ENCODE data around the gene IQCC. TPM values are rescaled to one million over a fixed set of nuclear protein-coding genes. Genes with fewer than 3 reads are reported as not detected.
A peak's percentile ranks its signal among the peaks of the same experiment; 100 is the strongest.

IQCC gene
- total RNA-seq, 2 experiments from 2014 or later: 4.2 to 4.4 TPM

GRCh38 chr1:32197837-32198236, 7.6 kb upstream of the IQCC start:
- Mint-ChIP-seq H3K9me3 (no peaks in the 10 kb centered on the region), H3K4me1 (ENCODE audit: low read depth) (peaks cover 79% of the 10 kb centered on the region), H3K36me3 (ENCODE audit: low read depth) (peaks cover 42% of the 10 kb centered on the region), H3K27me3 (no peaks in the 10 kb centered on the region), H3K4me3 (no peak overlapping the region), H3K27ac (no peak overlapping the region)
- ChIA-PET CTCF (interaction anchor here (2.6 kb wide), 1 partner anchor 18 kb away, joined by 12 read pairs; no protein-coding TSS in a partner anchor), POLR2A (interaction anchor here (0.6 to 11.9 kb wide), 12 partner anchors 9 to 462 kb away, joined by 3 to 141 read pairs (median 4); partner anchors contain the start of genes IQCC, LCK and TXLNA)
- DNase-seq (no peak), ATAC-seq (no peak)
- no peak for TF ChIP-seq CTCF (IDR thresholded peaks at IDR 0.05)
- intact Hi-C loops (cut with micrococcal nuclease): no loop called here

- H3K27ac Mint-ChIP-seq: peak overlapping the region; percentile 44
- H3K4me1 Mint-ChIP-seq (ENCODE audit: low read depth): peaks cover 73% of the 10 kb centered on the region
- no peaks in the 10 kb centered on the region for H3K9me3 Mint-ChIP-seq
- ATAC-seq (no peak), DNase-seq (no peak)
- peaks cover 36% of the 10 kb centered on the region for H3K36me3 Mint-ChIP-seq (ENCODE audit: low read depth)
- intact Hi-C loops (cut with micrococcal nuclease): no loop called here
- H3K27me3 Mint-ChIP-seq: no peaks in the 10 kb centered on the region
- TF ChIP-seq CTCF (IDR thresholded peaks at IDR 0.05): no peak
- H3K4me3 Mint-ChIP-seq: no peak overlapping the region
- ChIA-PET CTCF (interaction anchor here (2.6 kb wide), 1 partner anchor 17 kb away, joined by 12 read pairs; no protein-coding TSS in a partner anchor), POLR2A (interaction anchor here (0.8 to 11.9 kb wide), 8 partner anchors 8 to 163 kb away, joined by 3 to 141 read pairs (median 7); partner anchors contain the start of genes IQCC, LCK and TXLNA)
These were observed 7.0 kb upstream of the IQCC start for GRCh38 chr1:32198237-32199042.

GRCh38 chr1:32199043-32199716, 6.3 kb upstream of the IQCC start:
- Mint-ChIP-seq H3K27ac (peak overlapping the region; percentile 44), H3K4me1 (ENCODE audit: low read depth) (peaks cover 68% of the 10 kb centered on the region), H3K27me3 (no peaks in the 10 kb centered on the region), H3K4me3 (peak overlapping the region; percentile 18), H3K36me3 (ENCODE audit: low read depth) (peaks cover 30% of the 10 kb centered on the region), H3K9me3 (no peaks in the 10 kb centered on the region)
- no peak for TF ChIP-seq CTCF (IDR thresholded peaks at IDR 0.05)
- CTCF ChIA-PET: interaction anchor here (1.9 kb wide), 1 partner anchor 49 kb away, joined by 7 read pairs; the partner anchor contains the start of gene FAM167B
- no peak for DNase-seq
- intact Hi-C loops (cut with micrococcal nuclease): no loop called here
- POLR2A ChIA-PET: interaction anchor here (1.0 to 11.9 kb wide), 6 partner anchors 7 to 137 kb away, joined by 4 to 141 read pairs (median 16); partner anchors contain the start of genes IQCC, MARCKSL1 and TXLNA
- ATAC-seq: no peak

GRCh38 chr1:32199717-32200072, 5.8 kb upstream of the IQCC start:
- ChIA-PET CTCF (interaction anchor here (1.5 to 2.0 kb wide), 3 partner anchors 48 to 410 kb away, joined by 4 to 7 read pairs (median 6); partner anchors contain the start of gene FAM167B), POLR2A (interaction anchor here (0.6 to 11.9 kb wide), 8 partner anchors 7 to 136 kb away, joined by 3 to 141 read pairs (median 6); partner anchors contain the start of genes HDAC1, IQCC, LCK and MARCKSL1)
- DNase-seq (no peak), ATAC-seq (no peak)
- H3K36me3 Mint-ChIP-seq (ENCODE audit: low read depth): peaks cover 25% of the 10 kb centered on the region
- H3K27ac Mint-ChIP-seq: peak overlapping the region; percentile 91
- intact Hi-C loops (cut with micrococcal nuclease): no loop called here
- no peaks in the 10 kb centered on the region for H3K27me3 Mint-ChIP-seq
- H3K4me3 Mint-ChIP-seq: peak overlapping the region; percentile 80
- H3K4me1 Mint-ChIP-seq (ENCODE audit: low read depth): peaks cover 63% of the 10 kb centered on the region
- TF ChIP-seq CTCF (IDR thresholded peaks at IDR 0.05): no peak
- no peaks in the 10 kb centered on the region for H3K9me3 Mint-ChIP-seq
